K562 (cell line): Measurements from ENCODE around the gene HOXB7. TPM values are rescaled to one million over a fixed set of nuclear protein-coding genes. Genes with fewer than 3 reads are reported as not detected.

ENCODE experiments used
- AFF4 ChIP-seq: sonication (generic); formaldehyde crosslinking; IDR thresholded peaks from 2 replicates; pipeline ENCODE4 v1.8.0; 2023; ENCODE audit warnings: mild to moderate bottlenecking, missing genetic modification reagents
- ARNT ChIP-seq, 2 experiments: fragments of 450-650 bp; IDR thresholded peaks; 2 replicates each; pipeline ENCODE4 v1.6.1; 2016; ENCODE audit warnings: mild to moderate bottlenecking in 1 of 2
- CC2D1A ChIP-seq: fragments of 450-650 bp; IDR thresholded peaks from 2 replicates; pipeline ENCODE4 v1.6.1; 2017; ENCODE audit warnings: mild to moderate bottlenecking
- CLOCK ChIP-seq: fragments of 250-450 bp; sonication (Bioruptor Pico); IDR thresholded peaks from 2 replicates; pipeline ENCODE4 v1.4.0; 2020; ENCODE audit warnings: mild to moderate bottlenecking, moderate library complexity, borderline replicate concordance
- CREB1 ChIP-seq, 2 experiments: sonication (generic) in 1 of 2; formaldehyde crosslinking in 1 of 2; IDR thresholded peaks; 2 replicates each; pipeline versions ENCODE4 v1.6.1 to v1.8.0; 2012 to 2022; ENCODE audit warnings: inconsistent platforms in 1 of 2, mild to moderate bottlenecking in 1 of 2, missing genetic modification reagents in 1 of 2, moderate library complexity in 1 of 2
- FIP1L1 ChIP-seq: fragments of 200-400 bp; formaldehyde crosslinking; IDR thresholded peaks from 2 replicates; pipeline ENCODE4 v1.6.1; 2018; ENCODE audit warnings: mild to moderate bottlenecking, low read depth, low read length; ENCODE audit not compliant: poor library complexity, severe bottlenecking
- FOXM1 ChIP-seq, 2 experiments: fragments of 450-650 bp in 1 of 2; sonication (generic) in 1 of 2; formaldehyde crosslinking in 1 of 2; IDR thresholded peaks; 2 replicates each; pipeline versions ENCODE4 v1.6.1 to v1.9.0; 2017 to 2022; ENCODE audit warnings: low read depth in 2 of 2, mild to moderate bottlenecking in 2 of 2, missing genetic modification reagents in 1 of 2, moderate library complexity in 1 of 2
- LEF1 ChIP-seq: fragments of 450-650 bp; IDR thresholded peaks from 2 replicates; pipeline ENCODE4 v1.6.1; 2016; ENCODE audit warnings: mild to moderate bottlenecking
- NUFIP1 ChIP-seq: fragments of 450-650 bp; IDR thresholded peaks from 2 replicates; pipeline ENCODE4 v1.6.1; 2018; ENCODE audit not compliant: partially characterized antibody
- PKNOX1 ChIP-seq: fragments of 450-650 bp; IDR thresholded peaks from 2 replicates; pipeline ENCODE4 v1.6.1; 2016
- POLR2B ChIP-seq: fragments of 450-650 bp; IDR thresholded peaks from 2 replicates; pipeline ENCODE4 v1.6.1; 2018; ENCODE audit warnings: low read depth; ENCODE audit not compliant: partially characterized antibody
- RBM17 ChIP-seq: fragments of 200-400 bp; formaldehyde crosslinking; IDR thresholded peaks from 2 replicates; pipeline ENCODE4 v1.6.1; 2017; ENCODE audit warnings: low read depth, mild to moderate bottlenecking, low read length, borderline replicate concordance
- RBM25 ChIP-seq: fragments of 200-400 bp; formaldehyde crosslinking; IDR thresholded peaks from 2 replicates; pipeline ENCODE4 v1.6.1; 2018; ENCODE audit warnings: low read length, low read depth, moderate library complexity; ENCODE audit not compliant: severe bottlenecking
- SMARCA5 ChIP-seq: fragments of 450-650 bp; IDR thresholded peaks from 2 replicates; pipeline ENCODE4 v1.6.1; 2016
- SNRNP70 ChIP-seq: fragments of 200-400 bp; formaldehyde crosslinking; optimal IDR thresholded peaks from 2 replicates; pipeline ENCODE3; 2017; ENCODE audit warnings: low read depth, low read length
- TFAM ChIP-seq: fragments of 250-450 bp; sonication (Bioruptor Pico); conservative IDR thresholded peaks from 2 replicates; pipeline ENCODE4 v1.5.0; 2021; ENCODE audit warnings: mild to moderate bottlenecking, moderate library complexity
- ZC3H8 ChIP-seq: fragments of 450-650 bp; IDR thresholded peaks from 2 replicates; pipeline ENCODE4 v1.6.1; 2017
- ZFP1 ChIP-seq: fragments of 450-650 bp; formaldehyde crosslinking; IDR thresholded peaks from 2 replicates; pipeline ENCODE4 v1.4.0; 2020; ENCODE audit warnings: mild to moderate bottlenecking, mixed read lengths
- ZFP91 ChIP-seq: sonication (generic); formaldehyde crosslinking; IDR thresholded peaks from 2 replicates; pipeline ENCODE4 v1.8.0; 2022; ENCODE audit warnings: mild to moderate bottlenecking, missing genetic modification reagents
- polyA plus RNA-seq, 8 experiments: library from polyadenylated mRNA; depleted of rRNA in 4 of 8; stranded (reverse) in 5 of 8; unstranded in 3 of 8; fragments of >200 nt; fragmentation: Nextera tagmentation in 2 of 8; fragmentation: Illumina TruSeq in 1 of 8; extraction: Ambion mirVana in 2 of 8; extraction: Trizol in 1 of 8; gene quantifications; 2 replicates each; pipeline versions ENCODE4 v1.2.1 to v1.2.3, GENCODE V29; 2011 to 2014; ENCODE audit warnings: inconsistent platforms in 1 of 8, missing spikeins in 1 of 8
- total RNA-seq, 7 experiments: library from RNA; depleted of rRNA in 6 of 7; stranded (reverse); fragments of >200 nt in 6 of 7; fragmentation: Illumina TruSeq in 2 of 7; extraction: Trizol in 2 of 7; gene quantifications; 2 replicates each; pipeline versions ENCODE4 v1.2.1 to v1.2.3, GENCODE V29; 2011 to 2021; ENCODE audit warnings: low replicate concordance in 1 of 7

HOXB7 gene
- total and polyA plus RNA-seq, 9 of the 15 experiments (the other 6 are each of a cell fraction or from before 2014, with no cell fraction given), result 5.5 to 16.7 (median 8.3) TPM

- TF ChIP-seq ZFP91 (CRISPR knock-in tag) (no peak), CREB1 (IDR thresholded peaks at IDR 0.05) (no peak), CREB1 (CRISPR knock-in tag; IDR thresholded peaks at IDR 0.05) (no peak), ARNT (IDR thresholded peaks at IDR 0.05) (no peak), RBM17 (no peak), SMARCA5 (no peak), ZFP1 (CRISPR knock-in tag) (no peak), PKNOX1 (no peak), CC2D1A (peak; percentile 72), FOXM1 (IDR thresholded peaks at IDR 0.05; ENCODE audit: low read depth) (no peak), FOXM1 (CRISPR knock-in tag; IDR thresholded peaks at IDR 0.05; ENCODE audit: low read depth) (no peak), NUFIP1 (no peak), LEF1 (no peak), AFF4 (CRISPR knock-in tag) (no peak), POLR2B (no peak), CLOCK (CRISPR knock-in tag) (no peak), SNRNP70 (no peak), ZC3H8 (no peak), TFAM (CRISPR knock-in tag) (no peak), RBM25 (no peak), FIP1L1 (no peak)
These were observed 7.6 kb upstream of the HOXB7 start (continued) for GRCh38 chr17:48618256-48618896.
